NCI-H1092 (cell line): ENCODE data around the gene OLA1.
A peak's percentile ranks its signal among the peaks of the same experiment; 100 is the strongest.

ENCODE experiments used
- DNase-seq: peaks from one replicate; lab custom pipeline; 2025; lab: John Stamatoyannopoulos, UW

The OLA1 gene

GRCh38 chr2:174177316-174177890 lies 70.9 kb downstream of the OLA1 start:
- no peak for DNase-seq

DNA sequence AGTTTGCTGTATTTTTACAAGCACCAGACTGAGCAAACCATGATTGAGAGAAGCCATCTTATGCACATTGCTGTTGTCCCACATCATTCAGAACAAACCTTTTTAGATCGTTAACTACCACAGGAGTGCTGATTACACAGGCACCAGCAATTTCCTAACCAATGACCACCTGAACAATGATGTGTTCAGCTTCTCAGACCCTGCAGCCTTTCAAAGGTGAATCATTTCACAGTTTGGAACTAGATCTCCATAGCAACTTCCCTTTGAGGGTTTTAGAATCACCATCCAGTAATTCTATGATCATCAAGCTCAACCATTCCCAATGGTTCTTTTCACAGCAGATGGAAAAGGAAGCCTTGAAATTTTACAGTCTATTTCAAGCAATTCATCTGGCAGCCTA lies 71.4 kb downstream of the OLA1 start:
- DNase-seq, result peak; percentile 1

- no peak for DNase-seq
Observed at GRCh38 chr2:174174741-174175140, 73.6 kb downstream of the OLA1 start.

DNA sequence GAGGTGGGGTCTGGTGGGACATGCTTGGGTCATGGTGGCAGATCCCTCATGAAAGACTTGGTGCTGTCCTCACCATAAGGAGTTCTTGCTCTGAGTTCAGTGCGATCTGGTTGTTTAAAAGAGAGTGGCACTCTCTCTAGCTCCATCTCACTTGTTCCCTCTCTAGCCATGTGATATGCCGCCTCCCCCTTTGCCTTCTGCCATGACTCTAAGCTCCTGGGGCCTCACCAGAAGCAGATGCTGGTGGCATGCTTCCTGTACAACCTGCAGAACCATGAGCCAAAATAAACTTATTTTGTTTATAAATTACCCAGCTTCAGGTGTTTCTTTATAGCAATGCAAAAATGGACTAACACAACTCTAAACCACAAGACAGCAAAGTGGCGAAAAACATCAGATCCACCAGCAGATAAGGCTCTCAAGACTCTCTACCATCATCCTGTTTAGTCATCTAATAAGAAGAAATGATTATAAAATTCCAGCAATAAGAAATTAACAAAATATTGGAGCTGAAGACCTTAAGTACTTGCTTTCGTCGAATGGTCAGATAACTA lies 75.5 kb downstream of the OLA1 start:
- DNase-seq, result no peak

DNA sequence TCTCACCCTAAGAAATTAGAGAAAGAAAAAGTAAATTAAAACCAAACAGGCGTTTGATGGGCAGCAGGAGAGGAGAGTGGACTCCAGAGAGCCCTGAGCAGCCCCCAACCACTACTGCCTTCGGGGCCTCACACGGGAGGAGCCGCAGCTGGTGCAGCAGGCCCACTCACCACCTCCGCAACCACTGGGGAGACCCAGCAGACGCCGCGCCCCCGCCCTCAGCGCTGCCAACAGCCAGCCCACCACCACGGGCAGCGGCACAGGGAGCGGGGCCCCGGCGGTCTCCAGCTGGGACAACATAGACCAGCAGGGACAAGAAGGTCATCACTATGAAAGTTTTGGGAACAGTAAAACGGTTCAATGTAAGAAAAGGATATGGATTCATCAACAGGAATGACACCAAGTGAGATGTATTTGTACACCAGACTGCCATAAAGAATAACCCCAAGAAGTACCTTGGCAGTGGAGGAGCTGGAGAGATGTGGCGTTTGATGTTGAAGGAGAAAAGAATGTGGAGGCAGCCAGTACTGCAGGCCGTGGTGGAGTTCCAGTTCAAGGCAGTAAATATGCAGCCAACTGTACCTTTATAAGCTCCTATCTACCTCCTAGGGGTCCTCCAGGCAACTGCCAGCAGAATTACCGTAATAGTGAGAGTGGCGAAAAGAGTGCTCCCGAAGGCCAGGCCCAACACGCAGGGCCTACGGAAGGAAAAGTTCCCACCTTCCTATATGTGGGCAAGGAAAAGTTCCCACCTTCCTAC lies 76.5 kb downstream of the OLA1 start:
- DNase-seq, result no peak

GRCh38 chr2:174169372-174169771 lies 79.0 kb downstream of the OLA1 start:
- DNase-seq, result no peak

GRCh38 chr2:174166261-174166660 lies 82.1 kb downstream of the OLA1 start:
- DNase-seq, result no peak

DNA sequence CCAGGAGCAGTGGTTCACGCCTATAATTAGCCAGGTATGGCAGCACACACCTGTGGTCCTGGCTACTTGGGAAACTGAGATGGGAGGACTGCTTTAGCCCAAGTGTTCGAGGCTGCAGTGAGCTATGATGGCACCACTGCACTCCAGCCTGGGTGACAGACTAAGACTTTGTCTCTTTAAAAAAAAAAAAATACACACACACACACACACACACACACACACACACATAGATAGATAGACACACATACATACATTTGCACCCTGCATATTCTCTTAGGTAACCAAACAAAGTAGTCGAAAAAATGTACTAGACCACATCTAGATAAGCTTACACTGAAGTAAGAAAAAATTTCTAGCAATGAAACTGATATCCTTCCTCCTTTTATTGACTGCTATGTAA lies 86.8 kb downstream of the OLA1 start:
- DNase-seq, result no peak

- DNase-seq, result peak; percentile 20
Observed at GRCh38 chr2:174158003-174158402, 90.3 kb downstream of the OLA1 start.

DNA sequence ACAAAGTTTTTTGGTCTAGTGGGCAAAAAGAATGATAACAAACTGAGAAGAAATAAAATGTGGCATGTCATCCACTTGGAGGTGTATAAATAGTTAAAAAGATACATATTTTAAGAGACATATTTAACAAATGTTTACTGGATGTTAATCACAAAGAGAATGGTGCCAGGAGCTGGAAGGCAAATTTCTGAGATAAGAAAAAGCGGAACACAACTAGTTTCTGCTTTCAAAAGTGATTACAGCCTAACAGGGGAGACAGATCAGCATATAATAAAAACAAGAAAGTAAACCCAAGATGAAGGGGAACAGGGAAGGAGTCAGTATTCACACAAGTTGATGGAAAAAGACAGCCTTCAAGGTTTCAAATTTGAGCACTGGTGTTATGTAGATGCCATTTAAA lies 91.3 kb downstream of the OLA1 start:
- DNase-seq, result no peak

DNA sequence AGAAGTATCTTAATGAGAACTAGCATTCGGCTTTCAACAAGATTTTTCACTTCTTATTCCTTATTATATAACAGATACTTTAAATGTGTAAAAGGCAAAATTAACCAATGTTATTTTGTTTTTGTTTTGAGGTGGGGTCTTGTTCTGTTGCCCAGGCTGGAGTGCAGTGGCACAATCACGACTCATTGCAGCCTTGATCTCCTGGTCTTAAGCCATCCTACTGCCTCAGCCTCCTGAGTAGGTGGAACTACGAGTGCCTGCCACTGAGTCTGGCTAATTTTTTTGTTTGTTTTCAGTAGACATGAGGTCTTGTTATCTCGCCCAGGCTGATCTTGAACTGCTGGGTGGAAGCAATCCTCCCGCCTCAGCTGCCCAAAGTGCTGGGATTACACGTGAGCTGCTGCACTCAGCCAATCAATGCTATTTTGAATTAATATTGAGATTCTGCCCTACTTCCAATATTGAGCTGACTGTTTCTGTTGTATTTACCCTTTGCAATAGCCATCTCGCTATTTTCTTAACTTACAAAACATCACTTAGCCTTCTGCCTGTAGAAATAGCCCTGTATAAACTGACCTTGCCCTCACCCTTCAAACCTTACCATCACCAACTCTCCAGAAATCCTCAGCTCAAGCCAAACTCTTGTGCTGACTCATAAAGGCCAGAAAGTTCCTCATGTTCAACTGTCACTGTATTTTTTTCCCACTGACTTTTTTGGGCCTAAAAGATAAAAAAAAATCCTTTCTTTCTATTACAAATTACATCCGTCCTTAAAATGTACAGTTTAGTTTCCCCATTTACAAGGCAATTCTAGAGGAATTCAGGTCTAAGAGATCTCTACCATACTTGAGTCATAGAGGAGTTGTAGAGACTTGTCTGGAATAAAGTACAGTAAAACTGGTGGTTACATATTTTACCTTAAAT lies 94.3 kb downstream of the OLA1 start:
- no peak for DNase-seq

DNA sequence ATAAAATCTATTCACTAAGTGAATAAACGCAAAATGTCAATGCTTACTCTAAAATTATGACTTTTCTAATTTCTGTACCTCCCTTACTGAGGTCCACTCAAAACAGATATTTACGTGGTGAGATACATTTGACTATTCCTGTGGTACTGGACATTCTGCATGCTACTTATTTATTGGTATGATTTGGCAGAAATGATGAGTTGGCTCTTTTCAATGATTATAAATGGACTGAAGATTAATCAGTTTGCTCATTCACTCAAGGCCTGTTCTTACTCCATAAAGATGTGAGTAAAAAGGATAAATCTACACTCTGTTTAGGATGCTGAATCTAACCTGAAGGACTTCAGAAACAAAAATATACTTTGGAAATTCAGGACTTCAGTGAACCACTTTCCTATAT lies 98.8 kb downstream of the OLA1 start:
- no peak for DNase-seq

- DNase-seq, result no peak
Observed at GRCh38 chr2:174148833-174149232, 99.5 kb downstream of the OLA1 start.

DNA sequence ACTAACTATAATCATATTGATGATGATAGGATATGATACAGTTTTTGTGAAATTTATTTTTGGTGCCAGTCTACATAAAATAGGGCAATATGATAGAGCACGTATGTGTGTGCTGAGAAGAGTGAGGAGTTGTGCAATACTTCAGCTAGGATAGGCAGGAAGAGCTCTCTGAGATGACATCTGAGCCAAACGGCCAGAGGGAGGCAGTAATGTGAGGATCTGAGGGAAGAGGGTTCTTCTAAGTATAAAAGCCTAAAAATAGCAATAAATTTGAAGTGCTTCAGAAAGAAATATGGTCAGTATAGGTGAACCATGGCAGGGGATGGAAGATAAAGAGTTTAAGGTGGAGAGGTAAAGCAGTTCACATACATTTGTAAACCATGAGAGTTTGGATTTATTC lies 102.5 kb downstream of the OLA1 start:
- DNase-seq, result no peak

DNA sequence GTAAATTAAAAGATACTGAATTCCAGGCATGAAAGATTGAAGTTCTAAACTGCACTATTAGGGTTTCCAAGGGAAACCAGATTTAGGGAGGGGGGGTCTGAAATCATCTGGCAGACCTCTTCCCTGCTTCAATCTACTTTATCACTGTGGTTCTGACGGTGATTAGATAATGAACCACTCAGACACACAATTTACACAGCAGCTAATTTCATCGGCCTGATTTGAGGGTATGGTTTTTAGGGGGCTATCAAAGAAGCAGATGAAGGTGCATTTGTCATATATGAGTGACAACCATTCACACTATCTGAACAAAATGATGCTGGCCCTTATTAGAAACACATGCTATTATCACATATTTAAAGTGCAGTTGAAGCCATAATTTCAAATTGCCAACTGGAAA lies 106.0 kb downstream of the OLA1 start:
- no peak for DNase-seq

- DNase-seq, result no peak
Observed at GRCh38 chr2:174138161-174138560, 110.2 kb downstream of the OLA1 start.

- DNase-seq, result no peak
Observed at GRCh38 chr2:174135981-174136380, 112.4 kb downstream of the OLA1 start.

- peak; percentile 3 for DNase-seq
Observed at GRCh38 chr2:174125090-174125489, 123.2 kb downstream of the OLA1 start.

DNA sequence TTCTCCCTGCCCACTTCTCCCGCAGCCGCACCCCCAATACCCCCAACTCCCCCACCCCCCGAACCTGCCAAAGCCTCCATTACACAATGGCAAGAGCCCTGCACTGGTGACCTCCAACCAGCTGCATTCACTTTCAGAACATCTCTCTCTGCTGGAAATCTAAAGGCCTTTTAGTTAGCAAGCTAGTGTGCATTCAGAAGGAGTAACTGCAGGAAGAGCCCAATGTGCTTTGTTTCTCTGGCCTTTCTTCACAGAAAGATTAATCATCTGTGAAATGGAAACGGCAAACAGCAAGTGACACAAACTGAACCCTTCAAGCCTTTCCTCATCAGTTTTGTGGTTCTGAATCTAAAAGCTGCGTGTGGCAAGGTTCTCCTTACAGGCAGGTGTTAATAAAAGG lies 124.2 kb downstream of the OLA1 start:
- peak; percentile 5 for DNase-seq

GRCh38 chr2:174122185-174122584 lies 126.1 kb downstream of the OLA1 start:
- no peak for DNase-seq

DNA sequence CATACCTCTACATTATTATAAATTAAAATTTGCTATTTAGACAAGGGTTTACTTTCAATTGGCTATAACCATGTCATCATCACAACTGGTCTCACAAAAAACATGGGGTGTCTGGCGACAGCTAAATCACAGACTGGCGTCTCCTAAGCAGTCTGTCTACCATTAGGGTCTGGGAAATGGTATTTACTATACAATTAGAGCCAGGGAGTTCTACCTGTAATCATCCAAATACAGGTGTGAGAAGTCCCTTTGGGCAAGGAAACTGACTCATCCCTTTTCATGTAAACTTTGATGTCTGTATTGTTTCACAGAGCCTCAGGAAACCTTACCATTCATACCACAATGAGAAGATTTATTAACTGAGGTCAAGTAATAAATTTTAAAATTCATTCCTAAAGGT lies 126.7 kb downstream of the OLA1 start:
- no peak for DNase-seq

GRCh38 chr2:174121175-174121574 lies 127.2 kb downstream of the OLA1 start:
- DNase-seq, result no peak

DNA sequence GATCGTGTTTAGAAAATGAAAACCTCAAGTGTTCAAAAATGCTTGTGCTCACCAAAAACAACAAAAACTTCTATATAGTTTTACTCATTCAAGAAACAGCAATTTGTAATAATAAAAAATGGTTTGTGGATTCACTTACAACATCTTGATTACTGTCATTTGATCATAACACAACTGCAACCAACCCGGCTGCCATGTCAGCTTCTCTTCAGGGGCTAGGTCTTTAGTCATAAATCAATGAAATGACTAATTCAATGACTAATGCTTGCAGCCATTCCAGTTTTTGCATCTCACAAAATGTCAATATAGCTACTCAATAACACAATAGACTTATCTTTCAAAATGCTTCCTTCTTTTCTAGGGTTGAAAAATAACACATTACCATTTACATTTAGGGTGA lies 128.0 kb downstream of the OLA1 start:
- no peak for DNase-seq
